ENCODE results near the gene SNX32. TPM values are rescaled to one million over a fixed set of nuclear protein-coding genes. Genes with fewer than 3 reads are reported as not detected.

Gene SNX32
- total RNA-seq, 4 donors from 2014 or later = 0.76 to 1.1 TPM; not detected in 2

DNA sequence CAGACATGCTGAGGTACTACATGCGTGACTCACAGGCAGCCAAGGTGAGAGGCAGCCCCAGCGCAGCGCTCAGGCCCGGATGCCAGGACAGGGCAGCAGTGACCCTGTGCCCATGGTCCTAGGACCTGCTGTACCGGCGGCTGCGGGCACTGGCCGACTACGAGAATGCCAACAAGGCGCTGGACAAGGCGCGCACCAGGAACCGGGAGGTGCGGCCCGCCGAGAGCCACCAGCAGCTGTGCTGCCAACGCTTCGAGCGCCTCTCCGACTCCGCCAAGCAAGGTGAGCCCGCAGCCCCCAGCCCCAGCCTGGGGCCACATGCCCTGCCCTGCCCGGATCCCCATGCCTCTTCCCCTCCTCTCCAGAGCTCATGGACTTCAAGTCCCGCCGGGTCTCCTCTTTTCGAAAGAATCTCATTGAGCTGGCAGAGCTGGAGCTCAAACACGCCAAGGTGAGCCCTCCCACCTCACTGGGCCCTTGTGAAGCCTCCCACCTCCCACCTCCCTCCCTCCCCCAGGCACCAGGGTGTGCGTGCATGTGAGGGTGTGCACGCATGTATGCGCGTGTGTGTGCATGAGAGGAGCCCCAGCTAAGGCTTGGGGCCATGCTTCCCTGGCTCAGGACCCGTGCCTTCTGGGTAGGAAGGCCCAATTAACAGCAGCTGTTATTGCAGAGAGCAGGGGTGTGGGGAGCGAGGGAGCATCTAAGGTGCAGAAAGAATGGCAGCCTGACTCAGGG is 18.9 kb downstream of the SNX32 start:
- peak; percentile 66 to 73 for DNase-seq (ENCODE audit: low spot score in 2 of 2)
- no peak overlapping the region for H3K4me3 ChIP-seq
- H3K4me1 ChIP-seq = peaks cover 44% of the 10 kb centered on the region
- H3K9me3 ChIP-seq = no peaks in the 10 kb centered on the region
- no peak overlapping the region for H3K27ac ChIP-seq
- peaks cover 54% of the 10 kb centered on the region for H3K36me3 ChIP-seq
- no peaks in the 10 kb centered on the region for H3K27me3 ChIP-seq
- TF ChIP-seq POLR2A (IDR thresholded peaks at IDR 0.05) (no peak), POLR2AphosphoS5 (IDR thresholded peaks at IDR 0.05) (no peak), CTCF (IDR thresholded peaks at IDR 0.05) (no peak), EP300 (IDR thresholded peaks at IDR 0.05) (no peak)
- WGBS = 67% methylated on average over 29 of the region's 33 CpGs

- peak in 1 of 2 donors; percentile 61 for DNase-seq (ENCODE audit: low spot score in 2 of 2)
- H3K27me3 ChIP-seq = no peaks in the 10 kb centered on the region
- H3K4me3 ChIP-seq = no peak overlapping the region
- H3K4me1 ChIP-seq = peaks cover 46% of the 10 kb centered on the region
- 85% methylated on average over 5 of the region's 6 CpGs for WGBS
- H3K36me3 ChIP-seq = peaks cover 54% of the 10 kb centered on the region
- H3K9me3 ChIP-seq = no peaks in the 10 kb centered on the region
- TF ChIP-seq EP300 (IDR thresholded peaks at IDR 0.05) (no peak), POLR2A (IDR thresholded peaks at IDR 0.05) (no peak), POLR2AphosphoS5 (IDR thresholded peaks at IDR 0.05) (no peak), CTCF (IDR thresholded peaks at IDR 0.05) (no peak)
- no peak overlapping the region for H3K27ac ChIP-seq
These were observed 19.6 kb downstream of the SNX32 start for GRCh38 chr11:65853246-65853979.

DNA sequence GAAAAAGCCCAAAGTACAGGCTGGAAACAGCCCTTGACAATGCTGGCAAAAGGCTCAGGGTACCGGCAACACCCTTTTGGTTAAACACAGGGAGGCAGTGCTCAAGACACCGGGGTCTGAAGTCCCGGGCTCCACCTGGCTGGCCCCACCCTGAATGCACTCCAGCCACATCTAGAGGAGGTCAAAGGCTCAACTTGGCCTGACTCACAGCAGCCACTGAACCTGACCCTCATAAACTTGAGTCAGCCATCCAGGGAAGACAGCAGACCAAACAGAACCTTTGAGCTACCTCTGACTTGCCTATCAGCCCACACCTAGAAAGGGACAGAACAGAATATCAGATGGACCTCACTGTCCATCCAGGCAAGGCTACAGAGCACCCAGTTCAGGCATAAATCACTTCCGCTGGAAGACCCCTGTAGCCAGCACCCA is 20.4 kb downstream of the SNX32 start:
- no peaks in the 10 kb centered on the region for H3K27me3 ChIP-seq
- TF ChIP-seq POLR2A (IDR thresholded peaks at IDR 0.05) (no peak), POLR2AphosphoS5 (IDR thresholded peaks at IDR 0.05) (no peak), EP300 (IDR thresholded peaks at IDR 0.05) (no peak), CTCF (IDR thresholded peaks at IDR 0.05) (no peak)
- H3K27ac ChIP-seq = no peak overlapping the region
- no peaks in the 10 kb centered on the region for H3K9me3 ChIP-seq
- H3K4me3 ChIP-seq = no peak overlapping the region
- peaks cover 54% of the 10 kb centered on the region for H3K36me3 ChIP-seq
- H3K4me1 ChIP-seq = peaks cover 54% of the 10 kb centered on the region
- DNase-seq (ENCODE audit: low spot score in 2 of 2) = peak in 1 of 2 donors; percentile 49
- 78% methylated on average over 4 of the region's 4 CpGs for WGBS

GRCh38 chr11:65854852-65855837 is 21.4 kb downstream of the SNX32 start:
- TF ChIP-seq CTCF (IDR thresholded peaks at IDR 0.05) = no peak
- no peak for TF ChIP-seq EP300 (IDR thresholded peaks at IDR 0.05)
- TF ChIP-seq POLR2A (IDR thresholded peaks at IDR 0.05) = no peak
- no peak for TF ChIP-seq POLR2AphosphoS5 (IDR thresholded peaks at IDR 0.05)
- no peak overlapping the region for H3K4me3 ChIP-seq

More at GRCh38 chr11:65854852-65855837, 21.4 kb downstream of the SNX32 start:
- no peaks in the 10 kb centered on the region for H3K27me3 ChIP-seq
- 78% methylated on average over 14 of the region's 15 CpGs for WGBS
- no peaks in the 10 kb centered on the region for H3K9me3 ChIP-seq
- no peak overlapping the region for H3K27ac ChIP-seq
- peaks cover 54% of the 10 kb centered on the region for H3K36me3 ChIP-seq
- H3K4me1 ChIP-seq = peaks cover 62% of the 10 kb centered on the region
- DNase-seq (ENCODE audit: low spot score in 2 of 2) = peak in 1 of 2 donors; percentile 66
